Keratinocyte (primary cell): ENCODE data around the gene CLCN7. TPM values are rescaled to one million over a fixed set of nuclear protein-coding genes. Genes with fewer than 3 reads are reported as not detected.

Experiments
- DNase-seq: peaks from one replicate; pipeline ENCODE4 v3.0.0-alpha.2; 2011; ENCODE audit warnings: low read depth, missing footprints, low spot score
- FAIRE-seq: peaks from 2 replicates; lab custom pipeline; 2011; peaks lifted over from hg19 to GRCh38; lab: Jason Lieb, UNC
- H2AFZ ChIP-seq: 2 replicates; pipeline ENCODE4 v1.6.0; 2012; ENCODE audit warnings: low read length, control low read depth, inconsistent platforms; ENCODE audit not compliant: control insufficient read depth
- H3K27ac ChIP-seq: 2 replicates; pipeline ENCODE4 v1.5.1; 2011; ENCODE audit warnings: low read length; ENCODE audit not compliant: control insufficient read depth, insufficient read depth
- H3K27me3 ChIP-seq: 3 replicates; pipeline ENCODE4 v1.6.0; 2011; ENCODE audit warnings: low read length; ENCODE audit not compliant: control insufficient read depth, insufficient read depth; ENCODE audit errors: extremely low read depth
- H3K36me3 ChIP-seq, 2 experiments: 2 replicates in 1 of 2; 3 replicates in 1 of 2; pipeline ENCODE4 v1.5.1; 2011; ENCODE audit warnings: low read length in 2 of 2, mild to moderate bottlenecking in 1 of 2; ENCODE audit not compliant: control insufficient read depth in 2 of 2, insufficient read depth in 2 of 2; ENCODE audit errors: extremely low read depth in 1 of 2
- H3K4me1 ChIP-seq: 3 replicates; pipeline ENCODE4 v1.5.1; 2011; ENCODE audit warnings: low read length; ENCODE audit not compliant: control insufficient read depth, insufficient read depth; ENCODE audit errors: extremely low read depth
- H3K4me2 ChIP-seq: 3 replicates; pipeline ENCODE4 v1.6.0; 2011; ENCODE audit warnings: low read depth, low read length; ENCODE audit not compliant: control insufficient read depth, insufficient read depth; ENCODE audit errors: extremely low read depth
- H3K4me3 ChIP-seq, 3 experiments: fragments of 200-600 bp in 1 of 3; sonication (generic) in 1 of 3; 2 replicates in 2 of 3; 3 replicates in 1 of 3; pipeline ENCODE4 v1.5.1; 2011 to 2016; ENCODE audit warnings: low read length in 3 of 3, mild to moderate bottlenecking in 3 of 3, control low read depth in 2 of 3, inconsistent platforms in 1 of 3, low read depth in 1 of 3, mixed read lengths in 1 of 3, mixed run types in 1 of 3, moderate library complexity in 1 of 3; ENCODE audit not compliant: control insufficient read depth in 2 of 3, insufficient read depth in 2 of 3; ENCODE audit errors: extremely low read depth in 1 of 3
- H3K79me2 ChIP-seq: 2 replicates; pipeline ENCODE4 v1.6.0; 2012; ENCODE audit warnings: low read length; ENCODE audit not compliant: control insufficient read depth, insufficient read depth
- H3K9ac ChIP-seq: 3 replicates; pipeline ENCODE4 v1.6.0; 2011; ENCODE audit warnings: low read length; ENCODE audit not compliant: control insufficient read depth, insufficient read depth; ENCODE audit errors: extremely low read depth
- H3K9me1 ChIP-seq: 3 replicates; pipeline ENCODE4 v1.6.0; 2011; ENCODE audit warnings: low read length; ENCODE audit not compliant: control insufficient read depth, insufficient read depth; ENCODE audit errors: extremely low read depth
- H3K9me3 ChIP-seq: 2 replicates; pipeline ENCODE4 v1.5.1; 2012; ENCODE audit warnings: low read depth, low read length; ENCODE audit not compliant: control insufficient read depth
- H4K20me1 ChIP-seq: 3 replicates; pipeline ENCODE4 v1.6.0; 2011; ENCODE audit warnings: low read length; ENCODE audit not compliant: control insufficient read depth, insufficient read depth; ENCODE audit errors: extremely low read depth
- EZH2 ChIP-seq: IDR thresholded peaks from one replicate; pipeline ENCODE4 v1.6.1; 2012; ENCODE audit warnings: inconsistent platforms, mild to moderate bottlenecking, low read length, moderate library complexity
- dilution Hi-C: fragments of 300-500 bp; cut with MboI; formaldehyde crosslinking; loops from one replicate; pipeline ENCODE4 v1.7.0; 2020; ENCODE audit warnings: low sequenced_read_pairs; ENCODE audit not compliant: extremely low pct_ligation_motif_present
- polyA plus RNA-seq, 5 experiments: library from polyadenylated mRNA; depleted of rRNA in 3 of 5; stranded (reverse) in 3 of 5; stranded (forward) in 1 of 5; unstranded in 1 of 5; fragments of >200 nt; gene quantifications; 1 replicate in 1 of 5; 2 replicates in 3 of 5; 3 replicates in 1 of 5; pipeline versions ENCODE4 v1.2.1 to v1.2.3, GENCODE V29; 2011 to 2012; ENCODE audit warnings: missing spikeins in 2 of 5, low read depth in 1 of 5, low replicate concordance in 1 of 5
- TF ChIP-seq, protein P1 (sequence below), 3 experiments: IDR thresholded peaks in 1 of 3; conservative IDR thresholded peaks in 1 of 3; optimal IDR thresholded peaks in 1 of 3; 2 replicates in 2 of 3; 3 replicates in 1 of 3; pipeline versions ENCODE3 to v1.5.1; 2011; ENCODE audit warnings: low read length in 3 of 3, mild to moderate bottlenecking in 3 of 3, moderate library complexity in 2 of 3, control low read depth in 1 of 3, inconsistent platforms in 1 of 3; ENCODE audit not compliant: insufficient read depth in 2 of 3; ENCODE audit errors: extremely low read depth in 1 of 3

CLCN7 gene
- polyA plus RNA-seq, 1 donor (not counting 4 experiments of a cell fraction or from before 2014, with no cell fraction given) = 13.3 TPM

DNA sequence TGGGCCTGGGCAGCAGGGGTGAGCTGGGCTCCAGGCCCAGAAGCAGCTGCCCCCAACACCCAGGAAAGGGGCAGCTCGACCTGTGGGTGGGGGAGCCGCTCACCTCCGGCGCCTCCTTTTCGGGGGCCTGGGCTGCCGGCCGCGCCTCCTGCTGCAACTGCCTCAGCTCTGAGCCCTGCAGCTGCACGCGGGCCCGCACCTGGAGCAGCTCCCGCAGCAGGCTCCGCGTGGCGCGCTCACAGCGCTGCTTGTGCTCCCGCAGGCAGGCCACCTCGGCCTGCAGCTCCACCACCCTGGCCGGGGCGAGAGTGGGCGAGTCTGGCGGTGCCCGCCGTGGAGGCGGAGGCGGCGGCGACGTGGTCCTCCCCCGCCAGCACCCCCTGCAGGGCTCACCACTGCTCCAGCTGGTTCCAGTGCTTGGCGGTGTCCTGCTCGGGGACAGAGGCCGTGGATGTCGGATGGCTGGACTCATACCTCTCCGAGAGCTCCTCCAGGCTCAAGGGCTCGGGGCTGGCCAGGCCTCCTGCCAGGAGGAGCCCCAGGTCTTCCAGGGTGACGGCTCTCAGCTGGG is 31.3 kb downstream of the CLCN7 start:
- DNase-seq = no peak
- Histone ChIP-seq H3K4me2 (no peak overlapping the region), H2AFZ (no peak overlapping the region), H3K27me3 (no peaks in the 10 kb centered on the region), H3K4me3 (no peak overlapping the region), H3K36me3 (peaks cover 0 to 11% of the 10 kb centered on the region in 2 experiments), H3K9me1 (no peaks in the 10 kb centered on the region), H3K4me1 (no peaks in the 10 kb centered on the region), H4K20me1 (no peaks in the 10 kb centered on the region), H3K9ac (no peak overlapping the region), H3K27ac (no peak overlapping the region), H3K79me2 (no peaks in the 10 kb centered on the region), H3K9me3 (no peaks in the 10 kb centered on the region)
- TF ChIP-seq, protein P1, sequence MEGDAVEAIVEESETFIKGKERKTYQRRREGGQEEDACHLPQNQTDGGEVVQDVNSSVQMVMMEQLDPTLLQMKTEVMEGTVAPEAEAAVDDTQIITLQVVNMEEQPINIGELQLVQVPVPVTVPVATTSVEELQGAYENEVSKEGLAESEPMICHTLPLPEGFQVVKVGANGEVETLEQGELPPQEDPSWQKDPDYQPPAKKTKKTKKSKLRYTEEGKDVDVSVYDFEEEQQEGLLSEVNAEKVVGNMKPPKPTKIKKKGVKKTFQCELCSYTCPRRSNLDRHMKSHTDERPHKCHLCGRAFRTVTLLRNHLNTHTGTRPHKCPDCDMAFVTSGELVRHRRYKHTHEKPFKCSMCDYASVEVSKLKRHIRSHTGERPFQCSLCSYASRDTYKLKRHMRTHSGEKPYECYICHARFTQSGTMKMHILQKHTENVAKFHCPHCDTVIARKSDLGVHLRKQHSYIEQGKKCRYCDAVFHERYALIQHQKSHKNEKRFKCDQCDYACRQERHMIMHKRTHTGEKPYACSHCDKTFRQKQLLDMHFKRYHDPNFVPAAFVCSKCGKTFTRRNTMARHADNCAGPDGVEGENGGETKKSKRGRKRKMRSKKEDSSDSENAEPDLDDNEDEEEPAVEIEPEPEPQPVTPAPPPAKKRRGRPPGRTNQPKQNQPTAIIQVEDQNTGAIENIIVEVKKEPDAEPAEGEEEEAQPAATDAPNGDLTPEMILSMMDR (optimal IDR thresholded peaks at IDR 0.05 in 1 of 3, IDR thresholded peaks at IDR 0.05 in 1 of 3, conservative IDR thresholded peaks at IDR 0.05 in 1 of 3; ENCODE audit: extremely low read depth in 1 of 3, insufficient read depth in 2 of 3, low read length in 3 of 3) = no peak
- no peak for TF ChIP-seq EZH2
- dilution Hi-C loops = no loop called here
- no peak for FAIRE-seq

DNA sequence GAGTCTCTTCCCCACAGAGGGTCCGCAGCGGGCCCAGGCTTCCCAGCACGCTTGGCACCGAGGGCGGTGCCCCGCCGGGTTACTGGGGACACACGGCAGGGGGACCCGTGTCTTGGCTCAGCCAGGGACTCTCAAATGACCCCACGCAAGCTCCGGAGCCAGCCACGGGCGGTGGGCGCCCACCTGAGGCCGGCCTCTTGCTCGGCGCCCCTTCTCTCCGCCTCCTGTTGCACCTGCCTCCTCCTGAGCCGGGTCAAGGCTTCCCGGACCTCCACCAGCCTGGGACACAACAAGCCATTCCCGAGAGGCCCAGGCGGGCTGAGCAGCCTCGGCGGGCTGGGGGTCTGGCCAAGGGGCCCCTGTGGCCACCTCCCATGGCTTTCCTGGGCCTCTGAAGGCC is 32.1 kb downstream of the CLCN7 start:
- H3K36me3 ChIP-seq = peaks cover 0 to 9% of the 10 kb centered on the region in 2 experiments
- dilution Hi-C loops = no loop called here
- DNase-seq = no peak
- H3K9me1 ChIP-seq = no peaks in the 10 kb centered on the region
- H3K4me3 ChIP-seq = no peak overlapping the region
- H3K4me1 ChIP-seq = no peaks in the 10 kb centered on the region
- FAIRE-seq = no peak
- H3K9me3 ChIP-seq = no peaks in the 10 kb centered on the region
- no peaks in the 10 kb centered on the region for H3K27me3 ChIP-seq
- H3K79me2 ChIP-seq = no peaks in the 10 kb centered on the region
- no peak overlapping the region for H3K4me2 ChIP-seq
- no peaks in the 10 kb centered on the region for H4K20me1 ChIP-seq
- H3K27ac ChIP-seq = no peak overlapping the region
- no peak overlapping the region for H2AFZ ChIP-seq
- no peak overlapping the region for H3K9ac ChIP-seq
- TF ChIP-seq EZH2 = no peak
- TF ChIP-seq, protein P1 (optimal IDR thresholded peaks at IDR 0.05 in 1 of 3, IDR thresholded peaks at IDR 0.05 in 1 of 3, conservative IDR thresholded peaks at IDR 0.05 in 1 of 3; ENCODE audit: extremely low read depth in 1 of 3, insufficient read depth in 2 of 3, low read length in 3 of 3) = no peak
